H9 (cell line): ENCODE results near the gene TIMELESS. TPM values are rescaled to one million over a fixed set of nuclear protein-coding genes. Genes with fewer than 3 reads are reported as not detected.

Experiments used
- DNase-seq: peaks from one replicate; pipeline ENCODE4 v3.0.0-alpha.2; 2017
- H2AFZ ChIP-seq: one replicate; pipeline ENCODE4 v1.6.1; 2013; ENCODE audit warnings: mild to moderate bottlenecking, low read length, control low read depth, moderate library complexity
- H2AK5ac ChIP-seq: 2 replicates; pipeline ENCODE4 v1.6.1; 2013; ENCODE audit warnings: low read length, control low read depth, mixed read lengths; ENCODE audit not compliant: insufficient read length
- H2BK120ac ChIP-seq: one replicate; pipeline ENCODE4 v1.6.1; 2013; ENCODE audit warnings: low read depth, mild to moderate bottlenecking, low read length, control low read depth, inconsistent platforms; ENCODE audit not compliant: poor library complexity, severe bottlenecking
- H2BK12ac ChIP-seq: 2 replicates; pipeline ENCODE4 v1.6.1; 2013; ENCODE audit warnings: low read length, control low read depth, mixed read lengths, low read depth; ENCODE audit not compliant: insufficient read length
- H2BK15ac ChIP-seq: 2 replicates; pipeline ENCODE4 v1.6.1; 2013; ENCODE audit warnings: low read depth, low read length, control low read depth
- H2BK20ac ChIP-seq: one replicate; pipeline ENCODE4 v1.6.1; 2013; ENCODE audit warnings: low read depth, mild to moderate bottlenecking, low read length, control low read depth, inconsistent platforms; ENCODE audit not compliant: poor library complexity, severe bottlenecking
- H2BK5ac ChIP-seq: 2 replicates; pipeline ENCODE4 v1.6.1; 2013; ENCODE audit warnings: low read length, control low read depth, mixed read lengths; ENCODE audit not compliant: insufficient read length
- H3K14ac ChIP-seq: 2 replicates; pipeline ENCODE4 v1.6.1; 2013; ENCODE audit warnings: low read length, control low read depth; ENCODE audit not compliant: insufficient read depth
- H3K18ac ChIP-seq: 2 replicates; pipeline ENCODE4 v1.6.1; 2013; ENCODE audit warnings: low read depth, mild to moderate bottlenecking, mixed read lengths, low read length, control low read depth; ENCODE audit not compliant: insufficient read length
- H3K23ac ChIP-seq: 2 replicates; pipeline ENCODE4 v1.6.1; 2013; ENCODE audit warnings: low read length, control low read depth, mixed read lengths, low read depth; ENCODE audit not compliant: insufficient read length
- H3K23me2 ChIP-seq: 2 replicates; pipeline ENCODE4 v1.6.1; 2013; ENCODE audit warnings: low read depth, mild to moderate bottlenecking, mixed read lengths, low read length, control low read depth; ENCODE audit not compliant: insufficient read length, poor library complexity, severe bottlenecking
- H3K27ac ChIP-seq: 2 replicates; pipeline ENCODE4 v1.5.1; 2013; ENCODE audit warnings: low read length, control low read depth, mixed read lengths, low read depth; ENCODE audit not compliant: insufficient read length
- H3K27me3 ChIP-seq: 2 replicates; pipeline ENCODE4 v1.6.1; 2013; ENCODE audit warnings: low read length, control low read depth, inconsistent platforms; ENCODE audit not compliant: insufficient read depth
- H3K4ac ChIP-seq: 2 replicates; pipeline ENCODE4 v1.6.1; 2013; ENCODE audit warnings: low read depth, mild to moderate bottlenecking, control low read depth, inconsistent platforms, low read length, moderate library complexity
- H3K4me1 ChIP-seq: 2 replicates; pipeline ENCODE4 v1.6.1; 2013; ENCODE audit warnings: low read length, control low read depth, inconsistent platforms; ENCODE audit not compliant: insufficient read depth
- H3K4me2 ChIP-seq: 2 replicates; pipeline ENCODE4 v1.6.1; 2013; ENCODE audit warnings: low read length, control low read depth, mixed read lengths; ENCODE audit not compliant: insufficient read length, insufficient read depth
- H3K56ac ChIP-seq: 2 replicates; pipeline ENCODE4 v1.6.1; 2013; ENCODE audit warnings: low read depth, mild to moderate bottlenecking, mixed read lengths, low read length, control low read depth; ENCODE audit not compliant: insufficient read length
- H3K79me1 ChIP-seq: 2 replicates; pipeline ENCODE4 v1.6.1; 2013; ENCODE audit warnings: low read depth, mild to moderate bottlenecking, moderate library complexity, low read length, control low read depth, inconsistent platforms; ENCODE audit not compliant: insufficient read depth, poor library complexity, severe bottlenecking
- H3K79me2 ChIP-seq: 2 replicates; pipeline ENCODE4 v1.6.1; 2013; ENCODE audit warnings: low read length, control low read depth, inconsistent platforms; ENCODE audit not compliant: insufficient read depth
- H3K9ac ChIP-seq: 2 replicates; pipeline ENCODE4 v1.6.1; 2013; ENCODE audit warnings: low read length, control low read depth, mixed read lengths; ENCODE audit not compliant: insufficient read length; ENCODE audit errors: extremely low read depth
- H3K9me3 ChIP-seq: one replicate; pipeline ENCODE4 v1.6.1; 2013; ENCODE audit warnings: low read depth, low read length, inconsistent platforms; ENCODE audit not compliant: control insufficient read depth
- H3T11ph ChIP-seq: one replicate; pipeline ENCODE4 v1.6.1; 2013; ENCODE audit warnings: mild to moderate bottlenecking, low read length, control low read depth, inconsistent platforms
- H4K20me1 ChIP-seq: one replicate; pipeline ENCODE4 v1.6.1; 2013; ENCODE audit not compliant: control insufficient read depth, insufficient read length, insufficient read depth
- H4K5ac ChIP-seq: 2 replicates; pipeline ENCODE4 v1.6.1; 2013; ENCODE audit warnings: low read depth, mild to moderate bottlenecking, mixed read lengths, low read length, control low read depth; ENCODE audit not compliant: insufficient read length
- H4K8ac ChIP-seq: replicated peaks from 2 replicates; pipeline ENCODE4 v1.6.1; 2013; ENCODE audit warnings: low read length, control low read depth, mixed read lengths, low read depth; ENCODE audit not compliant: insufficient read length
- H4K91ac ChIP-seq: 2 replicates; pipeline ENCODE4 v1.6.1; 2013; ENCODE audit warnings: low read depth, mild to moderate bottlenecking, moderate library complexity, mixed read lengths, low read length, control low read depth; ENCODE audit not compliant: insufficient read length
- H3K27ac Mint-ChIP-seq, 3 experiments: 2 replicates in 2 of 3; 3 replicates in 1 of 3; pipeline ENCODE4 v1.8.0; 2020 to 2021; ENCODE audit warnings: mixed read lengths in 3 of 3, mild to moderate bottlenecking in 1 of 3, moderate library complexity in 1 of 3
- H3K27me3 Mint-ChIP-seq: 2 replicates; pipeline ENCODE4 v1.8.0; 2021; ENCODE audit warnings: low read depth, mild to moderate bottlenecking, moderate library complexity, mixed read lengths
- H3K36me3 Mint-ChIP-seq, 3 experiments: 2 replicates in 2 of 3; 3 replicates in 1 of 3; pipeline ENCODE4 v1.8.0; 2020 to 2021; ENCODE audit warnings: low read depth in 3 of 3, mixed read lengths in 3 of 3; ENCODE audit not compliant: insufficient read depth in 1 of 3
- H3K4me1 Mint-ChIP-seq, 2 experiments: 2 replicates each; pipeline ENCODE4 v1.8.0; 2020; ENCODE audit warnings: mixed read lengths in 2 of 2
- H3K4me3 Mint-ChIP-seq, 2 experiments: 2 replicates in 1 of 2; 3 replicates in 1 of 2; pipeline ENCODE4 v1.8.0; 2020 to 2021; ENCODE audit warnings: mild to moderate bottlenecking in 2 of 2, mixed read lengths in 2 of 2, moderate library complexity in 1 of 2
- H3K9me3 Mint-ChIP-seq, 2 experiments: 2 replicates in 1 of 2; 3 replicates in 1 of 2; pipeline ENCODE4 v1.8.0; 2020; ENCODE audit warnings: mild to moderate bottlenecking in 2 of 2, mixed read lengths in 2 of 2, moderate library complexity in 1 of 2
- WGBS: extraction: QIAGEN DNeasy Blood & Tissue Kit; methylation state at CpG from one replicate; pipeline ENCODE4 v1.1.7; 2013; ENCODE audit warnings: missing lambda C conversion rate, low lambda C conversion rate, mixed read lengths; ENCODE audit not compliant: insufficient read length; ENCODE audit errors: extremely low coverage; 5-methylcytosine and 5-hydroxymethylcytosine counted together
- total RNA-seq: library from RNA; stranded (reverse); gene quantifications from 2 replicates; pipeline ENCODE4 v1.2.1, GENCODE V29; 2021
- TF ChIP-seq, protein P1 (sequence below): fragments of 200-600 bp; sonication (generic); conservative IDR thresholded peaks from 3 replicates; pipeline ENCODE4 v1.8.0; 2021; ENCODE audit warnings: antibody characterized with exemption, mild to moderate bottlenecking

Gene TIMELESS
- total RNA-seq, 1 experiment from 2014 or later = 68.0 TPM

DNA sequence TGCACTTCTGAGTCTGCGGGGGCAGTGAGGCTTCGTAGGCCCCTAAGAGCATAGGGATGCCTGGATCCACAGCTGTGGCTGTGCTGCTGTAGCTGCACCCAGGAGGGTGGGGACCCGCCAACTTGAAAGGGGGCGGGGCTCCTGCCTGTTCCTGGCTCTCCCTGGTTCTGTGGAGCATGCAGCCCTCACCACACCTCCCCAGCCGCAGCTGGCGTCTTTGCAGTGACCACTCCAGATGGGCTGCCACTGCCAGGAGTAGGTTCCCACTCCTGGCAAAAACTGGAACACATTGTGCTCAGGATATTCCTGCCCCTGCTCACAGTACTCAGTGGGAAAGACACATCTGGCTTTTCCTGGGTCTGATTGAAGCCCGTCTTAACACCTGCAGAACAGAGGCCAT lies 35.8 kb downstream of the TIMELESS start:
- Mint-ChIP-seq H3K27ac (peak overlapping the region in 1 of 3 experiments; percentile 40; a peak in 1 of 7 replicates), H3K4me1 (no peaks in the 10 kb centered on the region), H3K4me3 (no peak overlapping the region), H3K9me3 (no peaks in the 10 kb centered on the region), H3K27me3 (no peaks in the 10 kb centered on the region), H3K36me3 (peaks cover 8 to 33% (median 30%) of the 10 kb centered on the region in 3 experiments; a peak in 6 of 7 replicates)
- no peak overlapping the region for H3K4ac ChIP-seq
- no CpG with 5 or more reads among the region's 7 CpGs for WGBS
- peak; percentile 60 for DNase-seq
- H2AFZ ChIP-seq = no peak overlapping the region
- no peak overlapping the region for H3K4me2 ChIP-seq
- H3K18ac ChIP-seq = no peak overlapping the region
- H4K20me1 ChIP-seq = no peaks in the 10 kb centered on the region
- no peak overlapping the region for H2BK20ac ChIP-seq
- H3K56ac ChIP-seq = no peak overlapping the region
- no peaks in the 10 kb centered on the region for H3K79me2 ChIP-seq
- no peak overlapping the region for H3K27ac ChIP-seq
- H4K5ac ChIP-seq = no peak overlapping the region
- H3K9ac ChIP-seq = no peak overlapping the region
- no peak overlapping the region for H4K91ac ChIP-seq
- no peak overlapping the region for H2BK5ac ChIP-seq
- no peaks in the 10 kb centered on the region for H3K9me3 ChIP-seq
- H2AK5ac ChIP-seq = no peak overlapping the region
- no peak overlapping the region for H2BK15ac ChIP-seq
- no peaks in the 10 kb centered on the region for H3K23me2 ChIP-seq
- TF ChIP-seq, protein P1, sequence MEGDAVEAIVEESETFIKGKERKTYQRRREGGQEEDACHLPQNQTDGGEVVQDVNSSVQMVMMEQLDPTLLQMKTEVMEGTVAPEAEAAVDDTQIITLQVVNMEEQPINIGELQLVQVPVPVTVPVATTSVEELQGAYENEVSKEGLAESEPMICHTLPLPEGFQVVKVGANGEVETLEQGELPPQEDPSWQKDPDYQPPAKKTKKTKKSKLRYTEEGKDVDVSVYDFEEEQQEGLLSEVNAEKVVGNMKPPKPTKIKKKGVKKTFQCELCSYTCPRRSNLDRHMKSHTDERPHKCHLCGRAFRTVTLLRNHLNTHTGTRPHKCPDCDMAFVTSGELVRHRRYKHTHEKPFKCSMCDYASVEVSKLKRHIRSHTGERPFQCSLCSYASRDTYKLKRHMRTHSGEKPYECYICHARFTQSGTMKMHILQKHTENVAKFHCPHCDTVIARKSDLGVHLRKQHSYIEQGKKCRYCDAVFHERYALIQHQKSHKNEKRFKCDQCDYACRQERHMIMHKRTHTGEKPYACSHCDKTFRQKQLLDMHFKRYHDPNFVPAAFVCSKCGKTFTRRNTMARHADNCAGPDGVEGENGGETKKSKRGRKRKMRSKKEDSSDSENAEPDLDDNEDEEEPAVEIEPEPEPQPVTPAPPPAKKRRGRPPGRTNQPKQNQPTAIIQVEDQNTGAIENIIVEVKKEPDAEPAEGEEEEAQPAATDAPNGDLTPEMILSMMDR = no peak
- H3K14ac ChIP-seq = no peak overlapping the region
- no peak overlapping the region for H4K8ac ChIP-seq
- H2BK12ac ChIP-seq = no peak overlapping the region
- H2BK120ac ChIP-seq = no peak overlapping the region
- no peaks in the 10 kb centered on the region for H3K27me3 ChIP-seq
- H3K23ac ChIP-seq = no peak overlapping the region
- no peaks in the 10 kb centered on the region for H3K79me1 ChIP-seq
- no peak overlapping the region for H3T11ph ChIP-seq
- H3K4me1 ChIP-seq = no peaks in the 10 kb centered on the region
